Mammary epithelial cell (primary cell): ENCODE data around the gene CHGA.

Experiments used
- CTCF ChIP-seq, 2 donors: IDR thresholded peaks in 1 of 2; conservative IDR thresholded peaks in 1 of 2; 2 replicates each; pipeline ENCODE4 v1.5.1; 2011 to 2012; ENCODE audit warnings: inconsistent platforms in 2 of 2, low read length in 2 of 2, mild to moderate bottlenecking in 2 of 2, control low read depth in 1 of 2, low read depth in 1 of 2; ENCODE audit not compliant: insufficient read depth in 1 of 2; ENCODE audit errors: extremely low read depth in 1 of 2
- EZH2 ChIP-seq: IDR thresholded peaks from 2 replicates; pipeline ENCODE4 v1.6.1; 2012; ENCODE audit warnings: low read length, inconsistent platforms, borderline replicate concordance

DNA sequence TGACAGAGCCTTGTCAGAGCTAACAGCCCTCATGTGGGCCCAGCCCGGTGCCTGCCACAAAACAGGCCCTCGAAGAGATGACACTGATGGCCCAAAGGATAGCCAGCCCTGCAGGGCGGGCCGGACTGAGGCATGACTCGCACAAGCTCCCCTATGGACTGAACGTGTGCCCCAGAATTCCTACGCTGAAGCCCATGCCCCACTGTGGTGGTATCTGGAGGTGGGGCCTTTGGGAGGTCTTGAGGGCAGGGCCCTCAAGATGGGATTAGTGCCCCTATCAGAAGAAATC is 38.6 kb downstream of the CHGA start:
- no peak for TF ChIP-seq CTCF (conservative IDR thresholded peaks at IDR 0.05 in 1 of 2, IDR thresholded peaks at IDR 0.05 in 1 of 2; ENCODE audit: extremely low read depth in 1 of 2, insufficient read depth in 1 of 2, low read depth in 1 of 2, low read length in 2 of 2)
- TF ChIP-seq EZH2: no peak
